ENCODE data around the gene ANKRD28.

Gene ANKRD28

GRCh38 chr3:15787941-15788340 lies 9.8 kb downstream of the ANKRD28 start:
- no peak for DNase-seq
- no peak overlapping the region for H3K4me3 ChIP-seq (ENCODE audit: low read depth, low read length)
- no peaks in the 10 kb centered on the region for H3K9me3 ChIP-seq (ENCODE audit: severe bottlenecking)
- H3K27me3 ChIP-seq (ENCODE audit: insufficient read depth, low read depth, severe bottlenecking), result no peaks in the 10 kb centered on the region
- TF ChIP-seq CTCF (IDR thresholded peaks at IDR 0.05; ENCODE audit: low read depth, low read length), result no peak
- peaks cover 9% of the 10 kb centered on the region for H3K36me3 ChIP-seq
- H3K27ac ChIP-seq, result no peak overlapping the region

GRCh38 chr3:15787526-15787925 lies 10.3 kb downstream of the ANKRD28 start:
- Histone ChIP-seq H3K4me3 (ENCODE audit: low read depth, low read length) (no peak overlapping the region), H3K36me3 (peaks cover 9% of the 10 kb centered on the region), H3K27me3 (ENCODE audit: insufficient read depth, low read depth, severe bottlenecking) (no peaks in the 10 kb centered on the region), H3K27ac (no peak overlapping the region), H3K9me3 (ENCODE audit: severe bottlenecking) (no peaks in the 10 kb centered on the region)
- no peak for DNase-seq
- no peak for TF ChIP-seq CTCF (IDR thresholded peaks at IDR 0.05; ENCODE audit: low read depth, low read length)

- Histone ChIP-seq H3K36me3 (no peaks in the 10 kb centered on the region; the same call in 1 of the 2 replicates), H3K27me3 (ENCODE audit: insufficient read depth, low read depth, severe bottlenecking) (no peaks in the 10 kb centered on the region), H3K9me3 (ENCODE audit: severe bottlenecking) (no peaks in the 10 kb centered on the region), H3K27ac (no peak overlapping the region), H3K4me3 (ENCODE audit: low read depth, low read length) (no peak overlapping the region)
- TF ChIP-seq CTCF (IDR thresholded peaks at IDR 0.05; ENCODE audit: low read depth, low read length), result no peak
- DNase-seq, result no peak
Measured at GRCh38 chr3:15783361-15783969, 14.3 kb downstream of the ANKRD28 start.

GRCh38 chr3:15782429-15782828 lies 15.3 kb downstream of the ANKRD28 start:
- no peaks in the 10 kb centered on the region for H3K9me3 ChIP-seq (ENCODE audit: severe bottlenecking)
- H3K36me3 ChIP-seq, result no peaks in the 10 kb centered on the region; the same call in 1 of the 2 replicates
- H3K27ac ChIP-seq, result no peak overlapping the region
- DNase-seq, result no peak
- H3K27me3 ChIP-seq (ENCODE audit: insufficient read depth, low read depth, severe bottlenecking), result no peaks in the 10 kb centered on the region
- TF ChIP-seq CTCF (IDR thresholded peaks at IDR 0.05; ENCODE audit: low read depth, low read length), result no peak
- no peak overlapping the region for H3K4me3 ChIP-seq (ENCODE audit: low read depth, low read length)

- no peak for DNase-seq
- Histone ChIP-seq H3K4me3 (ENCODE audit: low read depth, low read length) (no peak overlapping the region), H3K27me3 (ENCODE audit: insufficient read depth, low read depth, severe bottlenecking) (no peaks in the 10 kb centered on the region), H3K9me3 (ENCODE audit: severe bottlenecking) (no peaks in the 10 kb centered on the region), H3K27ac (no peak overlapping the region), H3K36me3 (no peaks in the 10 kb centered on the region)
- no peak for TF ChIP-seq CTCF (IDR thresholded peaks at IDR 0.05; ENCODE audit: low read depth, low read length)
Measured at GRCh38 chr3:15781637-15782402, 16.0 kb downstream of the ANKRD28 start.

Data from WERI-Rb-1 (cell line).